ENCODE data around the gene GRID2IP.
"Not testable (repeated sequence)": the region's sequence is repeated elsewhere in the genome, so short reads cannot be mapped to it uniquely, and the experiment has no call there.

GRID2IP gene

DNA sequence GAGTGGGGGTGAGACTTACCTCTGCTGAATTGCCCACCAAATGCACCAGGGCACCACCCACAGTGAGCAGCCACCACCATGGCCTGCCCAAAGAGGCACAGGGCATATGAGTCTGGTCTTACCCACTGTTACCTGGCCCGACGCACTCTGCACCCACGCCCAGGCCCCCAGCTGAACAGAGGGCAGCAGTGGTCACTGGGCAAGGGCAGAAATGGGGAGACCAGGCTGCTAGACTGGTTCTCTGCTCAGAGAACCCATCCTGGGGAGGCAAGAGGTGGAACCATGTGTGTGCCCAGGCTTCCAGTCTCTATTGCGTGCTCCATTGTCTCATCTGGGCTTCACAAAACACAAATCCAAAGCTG is 64.1 kb downstream of the GRID2IP start:
- no peak for DNase-seq (ENCODE audit: low read depth)

DNA sequence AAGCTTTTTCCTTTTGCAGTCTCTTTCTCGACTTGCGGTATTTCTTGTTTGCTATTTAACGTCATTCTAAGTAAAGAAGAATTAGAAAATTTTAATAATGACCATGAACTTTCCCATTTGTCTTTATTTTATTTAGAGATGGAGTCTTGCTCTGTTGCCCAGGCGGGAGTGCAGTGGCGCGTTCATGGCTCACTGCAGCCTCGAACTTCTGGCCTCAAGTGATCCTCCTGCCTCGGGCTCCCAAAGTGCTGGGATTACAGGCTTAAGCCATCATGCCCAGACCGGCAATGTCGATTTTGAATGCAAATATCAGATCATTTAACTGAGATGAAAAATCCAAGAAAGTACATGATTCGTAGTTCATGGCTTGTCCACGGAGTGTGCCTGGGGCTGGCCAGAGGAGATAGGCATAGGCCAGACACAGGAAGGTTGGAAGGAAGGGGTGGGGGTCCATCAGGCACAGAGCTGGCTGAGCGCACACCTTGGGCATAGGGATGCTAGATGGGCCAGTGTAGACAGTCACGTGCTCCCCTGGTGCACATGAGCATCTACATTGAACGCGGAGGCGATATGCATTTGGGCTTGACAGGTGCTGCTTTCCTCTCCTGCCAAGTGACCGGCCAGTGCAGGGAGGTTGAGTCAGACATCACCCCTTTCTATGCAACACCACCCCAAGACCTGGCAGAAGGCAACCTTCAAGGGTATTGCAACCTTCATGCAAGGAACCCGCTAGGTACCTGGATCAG is 64.7 kb downstream of the GRID2IP start:
- no peak for DNase-seq (ENCODE audit: low read depth)

DNA sequence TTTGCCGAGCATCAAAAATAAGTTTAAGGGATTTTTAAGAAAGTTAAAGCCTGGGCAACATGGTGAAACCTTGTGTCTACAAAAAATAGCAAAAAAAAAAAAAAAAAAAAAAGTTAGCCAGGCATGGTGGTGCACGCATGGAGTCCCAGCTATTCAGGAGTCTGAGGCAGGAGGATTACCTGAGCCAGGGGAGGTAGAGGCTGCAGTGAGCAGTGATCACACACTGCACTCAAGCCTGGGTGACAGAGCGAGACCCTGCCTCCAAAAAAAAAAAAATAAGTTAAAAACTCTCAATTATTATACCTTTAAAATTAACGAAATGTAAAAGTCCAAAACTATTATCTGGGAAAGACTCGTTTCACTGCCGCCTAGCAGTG is 68.5 kb downstream of the GRID2IP start:
- DNase-seq (ENCODE audit: low read depth): no peak

DNA sequence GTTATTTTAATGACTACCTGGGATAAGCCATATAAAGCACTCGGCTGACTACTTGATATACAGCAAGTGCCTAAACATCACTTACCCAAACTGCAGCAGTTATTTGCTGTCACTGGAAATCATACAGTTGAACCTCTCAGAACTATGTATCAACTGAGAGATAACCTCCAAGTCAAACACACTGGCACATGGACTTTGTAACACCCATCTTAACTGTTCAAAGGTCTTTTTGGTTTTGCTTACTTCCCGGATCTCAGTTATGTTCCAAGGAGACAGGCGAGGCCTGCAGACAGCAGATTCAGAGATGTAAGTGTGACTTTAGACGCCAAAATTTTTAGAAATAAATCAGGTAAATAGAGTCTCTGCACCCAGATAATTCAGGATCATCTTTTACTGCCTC is 69.0 kb downstream of the GRID2IP start:
- DNase-seq (ENCODE audit: low read depth): no peak

DNA sequence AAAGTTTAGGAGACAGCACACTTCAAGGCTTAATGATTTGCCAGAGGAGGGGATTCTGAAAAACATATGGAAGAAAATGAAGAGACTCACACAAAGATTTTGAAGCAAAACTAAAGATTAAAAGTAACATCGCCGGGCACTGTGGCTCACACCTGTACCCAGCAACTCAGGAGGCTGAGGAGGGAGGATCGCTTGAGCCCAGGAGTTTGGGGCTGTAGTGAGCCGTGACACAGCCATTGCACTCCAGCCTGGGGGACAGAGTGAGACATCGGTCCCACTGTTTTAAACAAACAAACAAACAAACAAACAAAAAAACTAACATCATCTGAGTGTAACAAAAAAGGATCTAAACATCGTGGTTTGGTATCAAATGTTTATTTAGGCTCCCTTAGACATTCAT is 69.8 kb downstream of the GRID2IP start:
- DNase-seq (ENCODE audit: low read depth): no peak

DNA sequence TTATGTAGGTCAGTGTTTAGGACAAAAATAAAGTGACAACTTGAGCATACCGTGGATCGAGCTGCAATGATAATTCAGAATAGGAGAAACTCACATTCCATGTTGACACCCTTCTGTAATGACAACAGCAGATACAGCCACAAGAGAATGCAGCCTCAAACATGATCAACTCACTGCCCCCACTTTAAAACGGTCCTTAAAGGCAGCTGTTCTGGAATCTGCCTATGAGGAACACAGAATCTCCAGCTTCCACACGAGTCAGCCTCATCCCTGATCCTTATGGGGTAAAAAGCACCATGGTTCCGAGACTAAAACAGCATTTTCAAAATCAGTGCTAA is 71.0 kb downstream of the GRID2IP start:
- DNase-seq (ENCODE audit: low read depth): no peak

DNA sequence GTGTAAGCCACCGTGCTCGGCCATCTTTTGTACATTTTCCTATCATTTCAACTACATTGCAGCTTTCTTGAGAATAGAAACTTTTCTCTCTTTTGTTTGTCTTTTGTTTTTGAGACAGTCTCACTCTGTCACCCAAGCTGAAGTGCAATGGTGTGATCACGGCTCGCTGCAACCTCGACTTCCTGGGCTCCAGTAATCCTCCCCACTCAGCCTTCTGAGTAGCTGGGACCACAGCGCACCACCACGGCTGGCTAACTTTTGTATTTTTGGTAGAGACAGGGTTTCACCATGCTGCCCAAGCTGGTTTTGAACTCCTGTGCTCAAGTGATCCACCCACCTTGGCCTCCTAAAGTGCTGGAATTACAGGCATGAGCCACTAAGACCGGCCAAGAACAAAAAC is 72.2 kb downstream of the GRID2IP start:
- DNase-seq (ENCODE audit: low read depth): no peak

DNA sequence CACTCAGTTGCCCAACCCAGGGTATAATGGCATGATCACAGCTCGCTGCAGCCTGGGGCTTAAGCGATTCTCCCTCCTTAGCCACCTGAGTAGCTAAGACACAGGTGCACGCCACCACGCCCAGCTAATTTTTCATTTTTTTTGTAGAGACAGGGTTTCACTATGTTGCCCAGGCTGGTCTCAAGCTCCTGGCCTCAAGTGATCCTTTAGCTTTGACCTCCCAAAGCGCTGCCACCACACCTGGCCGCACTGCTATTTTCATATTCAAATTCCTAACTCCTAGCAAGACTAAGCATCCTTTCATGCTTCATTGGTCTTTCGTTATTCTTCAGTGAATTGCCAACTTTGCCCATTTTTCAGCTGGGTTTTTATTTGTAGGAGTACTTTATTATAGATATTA is 73.1 kb downstream of the GRID2IP start:
- DNase-seq (ENCODE audit: low read depth): no peak

DNA sequence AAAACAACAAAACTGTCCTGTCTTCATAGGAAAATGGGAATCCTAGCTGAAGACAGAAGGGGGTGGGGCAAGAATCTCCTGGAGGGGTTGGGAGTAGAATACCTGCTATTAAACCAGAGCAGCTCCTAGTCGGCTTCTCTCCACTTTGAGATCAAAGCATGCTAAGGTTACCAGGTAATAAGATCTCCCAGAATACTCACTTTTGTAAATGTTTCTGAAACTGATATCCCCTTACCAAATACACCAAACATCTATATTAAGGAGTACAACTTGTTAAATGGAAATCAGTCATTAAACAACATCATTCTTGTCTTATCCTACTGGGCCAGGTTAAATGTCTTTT is 74.0 kb downstream of the GRID2IP start:
- no peak for DNase-seq (ENCODE audit: low read depth)

DNA sequence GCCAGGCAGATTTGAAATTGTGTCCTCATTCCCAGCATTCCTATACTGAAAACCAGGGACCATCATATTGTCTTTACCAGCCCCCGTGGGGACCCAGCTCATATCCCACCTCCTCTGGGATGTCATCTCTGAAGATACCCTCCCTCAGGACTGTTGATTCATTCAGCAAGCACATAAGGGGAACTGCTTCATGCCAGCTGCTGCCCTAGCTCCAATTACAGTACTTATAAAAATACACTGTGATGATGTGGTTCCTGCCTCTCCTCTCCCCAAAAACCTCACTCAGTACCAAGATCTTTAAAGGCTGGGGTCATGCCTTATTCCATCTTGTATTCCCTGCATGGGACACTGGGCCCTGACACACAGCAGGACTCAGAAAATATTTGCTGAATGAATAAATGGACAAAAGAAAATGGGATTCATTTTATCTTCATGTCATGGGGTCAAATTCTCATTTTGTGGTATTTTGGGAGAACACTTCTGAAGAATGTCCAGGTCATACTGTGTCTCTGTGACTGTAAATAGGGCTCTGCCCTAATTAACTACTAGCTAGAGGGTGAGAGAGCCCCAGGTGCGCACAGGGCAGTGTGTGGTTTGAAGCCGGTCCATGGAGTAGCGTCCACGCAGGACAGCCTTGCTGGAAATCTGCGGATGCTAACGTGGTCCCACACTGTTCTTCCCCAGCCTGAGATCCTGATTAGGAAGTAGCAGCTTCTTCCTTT is 74.5 kb downstream of the GRID2IP start:
- no peak for DNase-seq (ENCODE audit: low read depth)

DNA sequence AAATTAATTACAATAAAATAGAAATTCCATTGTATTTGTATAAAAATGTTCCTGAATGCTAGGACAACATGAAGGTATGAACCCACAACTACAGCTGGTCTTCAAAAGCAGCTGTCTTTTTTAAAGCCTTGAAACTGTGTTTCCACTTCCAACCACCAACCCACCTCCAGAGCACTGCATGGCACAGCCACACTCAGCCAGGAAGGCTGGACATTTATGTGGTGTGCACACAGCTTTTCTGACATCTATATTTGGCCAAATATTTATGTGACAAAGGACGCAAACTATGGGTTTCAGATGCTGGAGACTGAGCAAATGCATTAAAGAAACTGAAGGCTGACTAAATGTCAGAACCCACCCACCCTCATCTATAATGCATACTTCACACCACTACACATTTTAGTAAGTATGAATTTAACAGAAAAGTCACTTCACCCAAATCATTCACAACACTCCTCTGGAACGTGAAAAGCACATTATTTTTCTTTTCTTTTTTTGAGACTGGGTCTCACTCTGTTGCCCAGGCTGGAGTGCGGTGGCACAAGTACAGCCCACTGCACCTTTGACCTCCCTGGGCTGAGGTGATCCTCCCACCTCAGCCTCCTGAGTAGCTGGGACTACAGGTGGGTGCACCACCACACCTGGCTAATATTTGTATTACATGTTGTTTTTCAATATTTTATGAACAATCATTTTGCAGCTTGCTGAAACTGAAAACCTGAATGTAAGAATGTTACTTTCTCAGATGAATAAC is 75.7 kb downstream of the GRID2IP start:
- no peak for DNase-seq (ENCODE audit: low read depth)

DNA sequence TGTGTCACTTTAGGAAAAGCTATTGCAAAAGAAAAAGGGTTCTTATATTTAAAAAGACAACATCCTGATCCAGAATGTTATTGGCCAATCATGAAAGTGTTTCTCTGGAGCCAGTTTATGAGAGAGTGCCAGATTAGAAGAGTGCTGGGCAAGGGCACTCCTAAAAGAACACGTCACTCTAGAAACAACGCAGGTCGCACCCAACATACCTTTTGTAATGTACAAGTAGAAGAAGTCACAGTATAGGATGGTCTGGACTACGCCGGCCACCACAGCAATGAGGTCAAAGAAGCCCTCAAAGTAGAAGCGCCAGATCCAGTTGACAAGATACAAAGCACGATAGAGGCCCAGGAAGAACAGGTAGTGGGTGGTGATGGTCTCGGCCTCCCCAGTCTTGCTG is 85.4 kb downstream of the GRID2IP start:
- DNase-seq (ENCODE audit: low read depth): no peak

DNA sequence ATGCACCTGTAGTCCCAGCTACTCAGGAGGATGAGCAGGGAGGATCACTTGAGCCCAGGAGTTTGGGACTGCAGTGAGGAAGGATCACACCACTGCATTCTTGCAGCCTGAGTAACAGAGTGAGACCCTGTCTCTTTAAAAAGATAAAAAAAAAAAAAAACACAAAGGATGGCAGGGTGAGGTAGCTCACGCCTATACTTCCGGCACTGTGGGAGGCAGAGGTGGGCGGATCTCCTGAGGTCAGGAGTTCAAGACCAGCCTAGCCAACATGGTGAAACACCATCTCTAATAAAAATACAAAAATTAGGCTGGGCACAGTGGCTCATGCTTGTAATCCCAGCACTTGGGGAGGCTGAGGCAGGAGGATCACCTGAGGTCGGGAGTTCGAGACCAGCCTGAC is 87.7 kb downstream of the GRID2IP start:
- not testable (repeated sequence) for DNase-seq (ENCODE audit: low read depth)

DNA sequence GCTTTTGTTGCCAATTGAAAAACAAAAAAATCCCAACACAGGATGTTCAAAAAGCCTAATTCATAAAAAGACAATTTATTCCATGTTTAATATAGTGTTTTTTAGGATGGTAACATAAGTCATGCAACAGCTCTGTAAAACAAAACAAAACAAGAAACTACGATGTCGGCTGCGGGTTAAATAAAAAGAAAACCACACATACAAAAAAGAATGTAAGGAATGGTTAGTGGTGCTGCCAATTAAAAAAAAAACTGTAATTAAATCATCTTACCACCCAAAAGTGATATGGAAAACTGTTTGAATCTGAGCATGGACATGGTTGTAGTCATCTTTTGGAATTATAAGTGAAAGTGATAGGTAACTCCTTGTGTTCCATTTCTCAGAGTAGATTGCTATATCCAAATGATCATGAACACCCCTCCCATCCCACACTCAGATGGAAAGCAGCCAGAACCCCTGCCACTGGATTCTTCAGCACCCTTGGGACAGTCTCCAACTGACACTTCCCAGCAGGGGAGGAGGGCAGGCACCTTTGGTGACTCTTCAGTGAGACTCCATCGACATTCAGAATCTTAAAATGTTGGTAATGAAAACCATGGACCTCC is 89.2 kb downstream of the GRID2IP start:
- DNase-seq (ENCODE audit: low read depth): peak; percentile 33

DNA sequence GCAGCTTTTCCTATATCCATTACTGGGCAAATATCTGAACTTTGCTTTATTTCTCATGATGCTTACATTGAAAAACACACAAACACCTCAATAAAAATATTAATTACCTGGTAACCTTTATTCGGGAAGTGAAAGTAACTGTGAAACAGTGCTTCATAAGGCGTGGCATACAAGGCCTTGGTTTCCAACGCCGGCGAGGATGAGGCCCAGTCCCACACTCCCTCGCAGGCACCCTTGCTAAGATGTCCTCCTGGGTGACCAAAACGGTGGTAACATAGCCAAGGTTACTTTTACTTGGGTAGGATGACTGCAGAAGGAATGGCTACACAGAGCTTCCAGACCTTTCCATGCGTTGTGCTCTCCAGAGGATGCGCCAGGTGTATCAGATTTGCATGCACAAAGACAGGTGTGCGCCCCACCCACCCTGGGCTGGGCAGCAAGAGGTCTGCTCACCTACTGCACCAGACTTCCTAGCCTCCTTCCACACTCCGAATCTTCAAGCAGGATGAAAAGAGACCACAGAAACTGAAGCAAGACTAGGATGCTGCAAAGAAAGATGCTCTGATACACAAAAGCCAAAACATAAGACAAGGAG is 90.2 kb downstream of the GRID2IP start:
- no peak for DNase-seq (ENCODE audit: low read depth)

DNA sequence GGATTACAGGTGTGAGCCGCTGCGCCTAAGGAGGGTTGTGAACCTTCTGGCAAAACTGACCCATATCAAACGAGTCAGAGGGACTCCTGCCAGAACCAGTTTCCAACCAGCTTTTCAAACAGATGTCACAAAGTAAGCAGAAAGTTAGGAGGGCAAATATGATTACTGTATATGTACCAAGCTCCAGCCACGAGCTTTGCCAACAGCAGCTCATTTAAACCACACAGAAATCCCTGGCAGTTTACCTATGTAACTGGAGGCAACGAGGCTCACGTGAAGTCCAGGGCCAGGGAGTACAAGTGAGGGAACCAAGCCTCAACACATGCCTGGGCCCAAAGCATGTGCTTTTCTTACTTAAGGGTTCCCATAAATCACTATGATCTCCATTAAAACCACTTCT is 91.0 kb downstream of the GRID2IP start:
- no peak for DNase-seq (ENCODE audit: low read depth)

DNA sequence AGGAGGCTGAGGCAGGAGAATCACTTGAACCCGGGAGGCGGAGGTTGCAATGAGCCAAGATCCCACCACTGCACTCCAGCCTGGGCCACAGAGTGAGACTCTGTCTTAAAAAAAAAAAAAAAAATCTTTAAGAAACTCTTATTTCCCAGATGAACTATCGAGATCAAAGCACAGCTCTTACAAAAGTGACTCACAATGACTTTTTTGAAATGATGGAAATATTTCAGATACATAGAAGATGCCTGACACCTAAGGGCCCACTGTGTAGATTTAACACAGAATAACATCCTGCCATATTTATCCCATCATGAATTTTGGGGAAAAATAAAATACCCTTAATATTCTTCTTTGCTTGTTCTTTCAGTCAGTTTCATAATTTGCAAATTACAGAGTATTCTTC is 92.6 kb downstream of the GRID2IP start:
- DNase-seq (ENCODE audit: low read depth): not testable (repeated sequence)

DNA sequence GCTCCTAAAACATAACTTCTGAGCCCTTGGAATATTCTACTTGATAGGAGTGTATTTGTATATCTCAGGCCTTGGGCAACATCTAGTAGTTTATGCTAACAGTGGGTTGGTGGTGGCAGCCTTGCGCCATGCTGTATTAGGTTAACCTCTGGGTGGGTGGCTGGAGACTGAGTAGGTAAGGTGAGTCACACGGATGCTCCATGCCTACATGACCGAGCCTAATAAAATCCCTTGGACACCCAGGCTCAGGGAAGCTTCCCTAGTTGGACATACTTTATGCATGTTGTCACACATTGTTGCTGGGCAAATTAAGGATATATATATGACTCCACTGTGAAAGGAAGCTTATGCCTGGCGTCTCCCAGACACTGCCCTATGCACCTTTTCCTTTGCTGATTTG is 97.5 kb downstream of the GRID2IP start:
- peak; percentile 78 for DNase-seq (ENCODE audit: low read depth)

DNA sequence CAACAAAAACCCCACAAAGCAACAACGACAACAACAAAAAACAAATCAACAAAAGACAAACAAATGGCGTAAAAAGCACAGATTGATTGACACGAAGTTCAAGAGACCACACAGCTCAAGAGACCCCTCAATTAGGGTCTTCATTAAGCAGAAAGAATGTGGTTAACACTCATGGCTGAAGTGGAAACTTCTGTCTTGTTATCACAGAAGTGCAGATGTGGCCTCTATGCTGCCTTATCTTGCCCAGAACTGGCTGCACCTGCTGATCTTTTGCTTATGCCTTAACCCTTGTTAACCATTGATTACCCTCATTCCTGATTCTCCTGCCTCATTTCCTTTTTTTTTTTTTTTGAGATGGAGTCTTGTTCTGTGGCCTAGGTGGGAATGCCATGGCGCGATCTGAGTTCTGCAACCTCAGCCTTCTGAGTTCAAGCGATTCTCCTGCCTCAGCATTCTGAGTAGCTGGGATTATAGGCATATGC is 100.0 kb downstream of the GRID2IP start:
- no peak for DNase-seq (ENCODE audit: low read depth)

DNA sequence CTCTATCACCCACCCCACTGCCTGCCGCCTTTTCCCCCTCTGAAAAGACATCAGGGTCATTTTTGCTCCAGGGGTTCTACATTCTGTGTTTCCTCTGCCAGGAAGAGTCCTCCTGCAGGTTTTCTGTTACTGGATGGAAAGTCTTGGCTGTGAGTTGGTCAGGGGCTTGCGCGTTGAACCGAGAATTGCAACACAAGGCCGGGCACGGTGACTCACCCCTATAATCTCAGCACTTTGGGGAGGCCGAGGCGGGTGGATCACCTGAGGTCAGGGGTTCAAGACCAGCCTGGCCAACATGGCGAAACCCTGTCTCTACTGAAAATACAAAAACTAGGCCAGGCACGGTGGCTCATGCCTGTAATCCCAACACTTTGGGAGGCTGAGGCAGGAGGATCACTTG is 100.7 kb downstream of the GRID2IP start:
- not testable (repeated sequence) for DNase-seq (ENCODE audit: low read depth)

DNA sequence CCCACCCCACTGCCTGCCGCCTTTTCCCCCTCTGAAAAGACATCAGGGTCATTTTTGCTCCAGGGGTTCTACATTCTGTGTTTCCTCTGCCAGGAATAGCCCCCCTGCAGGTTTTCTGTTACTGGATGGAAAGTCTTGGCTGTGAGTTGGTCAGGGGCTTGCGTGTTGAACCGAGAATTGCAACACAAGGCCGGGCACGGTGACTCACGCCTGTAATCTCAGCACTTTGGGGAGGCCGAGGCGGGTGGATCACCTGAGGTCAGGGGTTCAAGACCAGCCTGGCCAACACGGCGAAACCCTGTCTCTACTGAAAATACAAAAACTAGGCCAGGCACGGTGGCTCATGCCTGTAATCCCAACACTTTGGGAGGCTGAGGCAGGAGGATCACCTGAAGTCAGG is 101.4 kb downstream of the GRID2IP start:
- DNase-seq (ENCODE audit: low read depth): not testable (repeated sequence)

DNA sequence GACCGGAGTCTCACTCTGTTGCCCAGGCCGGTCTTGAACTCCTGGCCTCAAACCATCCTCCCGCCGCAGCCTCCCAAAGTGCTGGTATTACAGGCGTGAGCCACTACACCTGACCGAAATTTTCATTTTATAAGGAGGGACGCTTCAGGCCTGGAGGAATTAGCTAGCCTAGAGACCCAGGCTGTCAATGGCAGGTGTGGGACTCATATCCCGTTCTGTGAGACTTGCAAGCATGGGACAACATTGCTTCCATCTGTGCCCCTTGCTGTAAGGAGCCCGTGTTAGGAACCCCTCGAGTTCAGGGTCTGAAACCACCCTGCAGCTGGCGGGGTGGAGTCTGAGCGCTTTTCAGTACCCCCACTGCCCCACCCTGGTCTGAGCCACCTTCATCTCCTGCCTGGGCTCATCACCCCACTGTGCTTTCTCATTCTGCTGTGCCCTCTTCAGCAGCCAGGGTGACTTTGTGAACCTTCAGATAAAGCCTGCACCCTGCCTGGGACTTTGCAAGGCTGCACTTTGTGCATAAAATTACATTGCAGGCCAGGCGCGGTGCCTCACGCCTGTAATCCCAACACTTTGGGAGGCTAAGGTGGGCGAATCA is 102.2 kb downstream of the GRID2IP start:
- no peak for DNase-seq (ENCODE audit: low read depth)

Data from GM04503 (cell line).